SU-DHL-6 (cell line): Measurements from ENCODE around the gene EEFSEC.

ENCODE experiments used
- EZH2phosphoT487 ChIP-seq: fragments of 200-600 bp; sonication (generic), shearing (Covaris generic); conservative IDR thresholded peaks from 2 replicates; pipeline ENCODE4 v1.6.1; 2018; ENCODE audit warnings: mild to moderate bottlenecking, antibody characterized with exemption, low read length, moderate library complexity, mixed read lengths
- TF ChIP-seq, protein P1 (sequence below): fragments of 200-600 bp; sonication (generic); IDR thresholded peaks from one replicate; pipeline ENCODE4 v1.5.1; 2017; ENCODE audit warnings: antibody characterized with exemption, mild to moderate bottlenecking, low read length, moderate library complexity; ENCODE audit not compliant: insufficient read depth, poor library complexity, severe bottlenecking

DNA sequence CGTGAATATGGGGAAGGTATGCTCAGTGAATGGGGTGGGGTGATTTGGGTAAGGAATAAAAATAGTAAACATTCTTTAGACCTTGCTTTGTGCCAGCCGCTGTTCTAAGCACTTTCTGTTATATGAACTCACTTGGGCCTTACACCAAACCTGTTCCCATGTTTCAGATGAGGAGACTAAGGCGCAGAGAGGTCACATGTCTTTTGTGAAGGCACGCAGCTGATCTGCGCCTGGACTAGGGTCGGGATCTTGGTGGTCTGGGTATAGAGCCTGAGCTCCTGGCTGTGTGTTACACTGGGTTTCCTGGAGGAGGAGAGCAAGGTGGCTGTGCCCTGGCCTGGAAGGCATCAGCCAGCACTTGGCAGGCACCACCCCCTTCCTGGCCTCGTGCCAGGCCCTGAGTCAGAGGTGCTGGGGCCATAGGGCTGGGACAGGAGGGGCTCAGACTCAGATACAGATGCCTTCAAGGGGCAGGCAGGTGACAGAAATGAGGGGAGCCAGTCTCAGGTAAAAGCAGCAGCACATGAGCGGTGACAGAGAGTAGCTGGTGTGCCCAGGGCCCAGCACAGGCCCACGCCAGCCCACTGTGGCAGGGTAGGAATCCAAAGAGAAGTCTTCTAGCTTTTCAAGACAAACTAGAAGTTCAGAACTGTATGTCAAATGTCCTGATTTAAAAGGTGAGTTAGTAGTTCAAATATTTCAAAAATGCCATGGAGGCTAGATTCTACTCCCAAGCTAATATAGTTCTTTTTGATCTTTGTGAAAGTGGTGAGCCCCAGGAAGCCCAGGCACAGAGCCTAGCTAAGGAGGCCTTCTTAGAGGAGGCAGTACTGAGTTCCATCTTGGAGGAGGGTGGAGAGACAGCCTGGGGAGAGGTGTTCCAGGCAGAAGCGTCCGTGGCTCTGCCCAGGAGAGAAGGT lies 230.3 kb downstream of the EEFSEC start:
- TF ChIP-seq, protein P1, sequence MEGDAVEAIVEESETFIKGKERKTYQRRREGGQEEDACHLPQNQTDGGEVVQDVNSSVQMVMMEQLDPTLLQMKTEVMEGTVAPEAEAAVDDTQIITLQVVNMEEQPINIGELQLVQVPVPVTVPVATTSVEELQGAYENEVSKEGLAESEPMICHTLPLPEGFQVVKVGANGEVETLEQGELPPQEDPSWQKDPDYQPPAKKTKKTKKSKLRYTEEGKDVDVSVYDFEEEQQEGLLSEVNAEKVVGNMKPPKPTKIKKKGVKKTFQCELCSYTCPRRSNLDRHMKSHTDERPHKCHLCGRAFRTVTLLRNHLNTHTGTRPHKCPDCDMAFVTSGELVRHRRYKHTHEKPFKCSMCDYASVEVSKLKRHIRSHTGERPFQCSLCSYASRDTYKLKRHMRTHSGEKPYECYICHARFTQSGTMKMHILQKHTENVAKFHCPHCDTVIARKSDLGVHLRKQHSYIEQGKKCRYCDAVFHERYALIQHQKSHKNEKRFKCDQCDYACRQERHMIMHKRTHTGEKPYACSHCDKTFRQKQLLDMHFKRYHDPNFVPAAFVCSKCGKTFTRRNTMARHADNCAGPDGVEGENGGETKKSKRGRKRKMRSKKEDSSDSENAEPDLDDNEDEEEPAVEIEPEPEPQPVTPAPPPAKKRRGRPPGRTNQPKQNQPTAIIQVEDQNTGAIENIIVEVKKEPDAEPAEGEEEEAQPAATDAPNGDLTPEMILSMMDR: no peak
- TF ChIP-seq EZH2phosphoT487: no peak
